Hepatocyte (in vitro differentiated cells): ENCODE measurements around the gene MED4.

Experiments
- EZH2 ChIP-seq: fragments of 200-600 bp; sonication (generic); IDR thresholded peaks from 2 replicates; pipeline ENCODE4 v1.6.1; 2016; ENCODE audit warnings: antibody characterized with exemption, mild to moderate bottlenecking, borderline replicate concordance
- EZH2phosphoT487 ChIP-seq: fragments of 200-600 bp; sonication (generic); IDR thresholded peaks from one replicate; pipeline ENCODE4 v1.6.1; 2018; ENCODE audit warnings: antibody characterized with exemption, mild to moderate bottlenecking, low read depth, moderate library complexity; ENCODE audit not compliant: unreplicated experiment, severe bottlenecking
- TF ChIP-seq, protein P1 (sequence below): fragments of 200-600 bp; sonication (generic); IDR thresholded peaks from 2 replicates; pipeline ENCODE4 v1.5.1; 2016; ENCODE audit warnings: antibody characterized with exemption, mild to moderate bottlenecking; ENCODE audit not compliant: poor library complexity

DNA sequence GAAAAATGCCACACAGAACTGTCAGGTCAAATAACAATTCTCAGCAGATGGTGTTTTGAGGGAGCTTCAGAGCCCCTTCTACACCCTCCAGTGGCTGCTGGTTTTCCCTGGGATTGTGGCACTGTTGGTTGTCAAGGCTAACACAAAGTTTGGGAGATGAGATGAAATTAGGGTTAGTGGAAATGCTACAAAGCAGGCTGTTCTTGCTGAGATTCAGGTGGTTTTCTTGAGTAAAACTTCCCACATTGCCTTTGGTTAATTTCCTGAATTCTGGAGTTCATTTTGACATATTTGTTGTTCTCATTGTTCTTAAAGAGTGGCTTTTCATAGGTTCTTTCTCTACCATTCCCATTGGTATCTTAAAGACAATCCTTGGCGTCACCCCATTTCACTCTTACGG is 22.1 kb downstream of the MED4 start:
- TF ChIP-seq, protein P1, sequence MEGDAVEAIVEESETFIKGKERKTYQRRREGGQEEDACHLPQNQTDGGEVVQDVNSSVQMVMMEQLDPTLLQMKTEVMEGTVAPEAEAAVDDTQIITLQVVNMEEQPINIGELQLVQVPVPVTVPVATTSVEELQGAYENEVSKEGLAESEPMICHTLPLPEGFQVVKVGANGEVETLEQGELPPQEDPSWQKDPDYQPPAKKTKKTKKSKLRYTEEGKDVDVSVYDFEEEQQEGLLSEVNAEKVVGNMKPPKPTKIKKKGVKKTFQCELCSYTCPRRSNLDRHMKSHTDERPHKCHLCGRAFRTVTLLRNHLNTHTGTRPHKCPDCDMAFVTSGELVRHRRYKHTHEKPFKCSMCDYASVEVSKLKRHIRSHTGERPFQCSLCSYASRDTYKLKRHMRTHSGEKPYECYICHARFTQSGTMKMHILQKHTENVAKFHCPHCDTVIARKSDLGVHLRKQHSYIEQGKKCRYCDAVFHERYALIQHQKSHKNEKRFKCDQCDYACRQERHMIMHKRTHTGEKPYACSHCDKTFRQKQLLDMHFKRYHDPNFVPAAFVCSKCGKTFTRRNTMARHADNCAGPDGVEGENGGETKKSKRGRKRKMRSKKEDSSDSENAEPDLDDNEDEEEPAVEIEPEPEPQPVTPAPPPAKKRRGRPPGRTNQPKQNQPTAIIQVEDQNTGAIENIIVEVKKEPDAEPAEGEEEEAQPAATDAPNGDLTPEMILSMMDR = no peak
- TF ChIP-seq EZH2 (no peak), EZH2phosphoT487 (no peak)
